Peyer's patch (tissue), 4 donors: ENCODE results near the gene CRABP2. TPM values are rescaled to one million over a fixed set of nuclear protein-coding genes. Genes with fewer than 3 reads are reported as not detected.

ENCODE experiments used
- DNase-seq, 3 donors: peaks; one replicate each; pipeline ENCODE4 v3.0.0-alpha.2; 2017 to 2019
- H3K27ac ChIP-seq, 4 donors: fragments of 200-600 bp; sonication (generic); one replicate each; pipeline ENCODE4 v1.5.1; 2016 to 2019
- H3K27me3 ChIP-seq, 2 donors: fragments of 200-600 bp; sonication (generic); one replicate each; pipeline ENCODE4 v1.5.1; 2019
- H3K36me3 ChIP-seq, 3 donors: fragments of 200-600 bp; sonication (generic); one replicate each; pipeline ENCODE4 v1.5.1; 2016 to 2019
- H3K4me1 ChIP-seq, 4 donors: fragments of 200-600 bp; sonication (generic); one replicate each; pipeline ENCODE4 v1.5.1; 2016 to 2019
- H3K4me3 ChIP-seq, 4 donors: fragments of 200-600 bp; sonication (generic); 1 replicate in 3 of 4; 2 replicates in 1 of 4; pipeline ENCODE4 v1.5.1; 2016 to 2019; ENCODE audit warnings: mild to moderate bottlenecking in 1 of 4
- H3K9me3 ChIP-seq, 4 donors: fragments of 200-600 bp; sonication (generic); one replicate each; pipeline ENCODE4 v1.5.1; 2016 to 2019; ENCODE audit warnings: mild to moderate bottlenecking in 1 of 4
- CTCF ChIP-seq, 6 experiments: fragments of 450-650 bp in 4 of 6; fragments of 200-600 bp in 2 of 6; sonication (generic) in 1 of 6; IDR thresholded peaks; one replicate each; pipeline ENCODE4 v1.5.1; 2017 to 2019; ENCODE audit warnings: antibody characterized with exemption in 6 of 6, mild to moderate bottlenecking in 3 of 6, moderate library complexity in 1 of 6
- POLR2A ChIP-seq, 2 donors: fragments of 450-650 bp; IDR thresholded peaks; one replicate each; pipeline ENCODE4 v1.5.1; 2017; ENCODE audit warnings: antibody characterized with exemption in 2 of 2, mild to moderate bottlenecking in 2 of 2, moderate library complexity in 2 of 2
- total RNA-seq, 4 donors: library from RNA; depleted of rRNA; stranded (reverse); fragments of >200 nt; gene quantifications; one replicate each; pipeline ENCODE4 v1.1.0, GENCODE V29; 2016

The CRABP2 gene
- total RNA-seq, 4 donors from 2014 or later, result 3.6 to 5.0 TPM; not detected in 2

DNA sequence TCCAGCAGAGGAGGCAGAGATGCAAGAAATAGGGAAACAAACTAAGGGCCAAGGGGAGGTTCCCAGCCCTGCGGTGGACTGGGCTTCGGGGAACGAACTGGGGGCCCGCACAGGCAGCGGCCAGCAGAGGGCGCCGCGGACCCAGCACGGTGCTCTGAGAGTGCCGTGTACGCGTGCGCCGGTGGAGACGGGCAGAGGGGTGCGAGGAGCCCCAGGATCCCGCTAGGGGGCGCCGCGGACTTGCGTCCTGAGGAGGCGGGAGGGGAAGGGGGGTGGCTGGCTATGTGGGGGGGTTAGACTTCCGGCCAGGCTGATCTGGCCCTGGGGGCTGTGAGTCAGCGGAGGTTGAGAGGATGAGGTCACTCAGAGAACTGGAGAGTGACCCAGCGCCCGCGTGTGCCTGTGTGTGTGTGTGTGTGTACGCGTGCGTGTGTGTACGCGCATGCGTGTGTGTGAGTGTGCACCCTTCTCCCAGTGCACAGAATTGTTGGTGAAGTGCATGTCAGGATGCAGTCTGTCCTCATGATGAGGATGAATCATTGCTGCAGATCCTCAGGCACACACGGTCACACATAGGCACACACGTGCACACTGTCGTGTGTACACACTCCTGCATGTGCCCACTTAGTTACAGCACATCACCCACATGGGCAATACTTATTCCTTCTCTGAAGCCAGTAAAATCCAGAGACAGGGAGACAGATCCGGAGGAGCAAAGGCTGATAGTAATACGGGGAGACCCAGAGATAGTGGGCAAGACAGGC lies 45.2 kb downstream of the CRABP2 start:
- DNase-seq, result peak; percentile 85 to 96 (median 96)
- TF ChIP-seq CTCF (IDR thresholded peaks at IDR 0.05) (peak; percentile 92 to 99 (median 99)), POLR2A (IDR thresholded peaks at IDR 0.05) (peak in 1 of 2 donors; percentile 16)
- peak overlapping the region; percentile 67 to 92 (median 82) for H3K27ac ChIP-seq
- H3K36me3 ChIP-seq, result no peaks in the 10 kb centered on the region
- H3K27me3 ChIP-seq, result no peaks in the 10 kb centered on the region
- H3K9me3 ChIP-seq, result no peaks in the 10 kb centered on the region
- H3K4me1 ChIP-seq, result peaks cover 26 to 84% (median 34%) of the 10 kb centered on the region in 4 donors
- H3K4me3 ChIP-seq, result peak overlapping the region; percentile 9 to 58 (median 38)

GRCh38 chr1:156659661-156659987 lies 45.8 kb downstream of the CRABP2 start:
- Histone ChIP-seq H3K27me3 (no peaks in the 10 kb centered on the region), H3K36me3 (no peaks in the 10 kb centered on the region), H3K4me1 (peaks cover 22 to 79% (median 31%) of the 10 kb centered on the region in 4 donors), H3K9me3 (no peaks in the 10 kb centered on the region), H3K27ac (peak overlapping the region; percentile 67 to 92 (median 82)), H3K4me3 (peak overlapping the region in 3 of 4 donors; percentile 9 to 58 (median 54))
- no peak for DNase-seq
- TF ChIP-seq POLR2A (IDR thresholded peaks at IDR 0.05) (no peak), CTCF (IDR thresholded peaks at IDR 0.05) (no peak)

DNA sequence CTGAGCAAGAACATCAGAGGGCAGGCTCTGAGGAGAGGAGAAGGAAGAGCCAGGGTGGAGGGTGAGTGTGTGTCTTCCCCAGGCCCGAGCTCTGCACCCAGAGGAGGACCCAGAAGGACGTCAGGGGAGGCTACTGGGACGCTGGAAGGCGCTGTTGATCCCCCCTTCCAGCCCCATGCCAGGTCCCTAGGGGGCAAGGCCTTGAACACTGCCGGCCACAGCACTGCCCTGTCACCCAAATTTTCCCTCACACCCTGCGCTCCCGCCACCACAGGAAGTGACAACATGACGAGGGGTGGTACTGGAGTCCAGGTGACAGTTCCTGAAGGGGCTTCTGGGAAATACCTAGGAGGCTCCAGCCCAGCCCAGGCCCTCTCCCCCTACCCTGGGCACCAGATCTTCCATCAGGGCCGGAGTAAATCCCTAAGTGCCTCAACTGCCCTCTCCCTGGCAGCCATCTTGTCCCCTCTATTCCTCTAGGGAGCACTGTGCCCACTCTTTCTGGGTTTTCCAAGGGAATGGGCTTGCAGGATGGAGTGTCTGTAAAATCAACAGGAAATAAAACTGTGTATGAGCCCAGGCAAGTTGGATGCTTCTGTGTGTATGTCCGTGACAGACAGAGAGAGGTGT lies 46.3 kb downstream of the CRABP2 start:
- H3K27ac ChIP-seq, result peak overlapping the region in 2 of 4 donors; percentile 85 to 92
- TF ChIP-seq POLR2A (IDR thresholded peaks at IDR 0.05) (no peak), CTCF (IDR thresholded peaks at IDR 0.05) (no peak)

GRCh38 chr1:156658496-156658895 lies 46.9 kb downstream of the CRABP2 start:
- TF ChIP-seq CTCF (IDR thresholded peaks at IDR 0.05) (no peak), POLR2A (IDR thresholded peaks at IDR 0.05) (no peak)
- H3K4me3 ChIP-seq, result no peak overlapping the region
- no peaks in the 10 kb centered on the region for H3K36me3 ChIP-seq
- H3K4me1 ChIP-seq, result peaks cover 18 to 69% (median 26%) of the 10 kb centered on the region in 4 donors
- no peak overlapping the region for H3K27ac ChIP-seq
- no peaks in the 10 kb centered on the region for H3K9me3 ChIP-seq
- DNase-seq, result no peak
- no peaks in the 10 kb centered on the region for H3K27me3 ChIP-seq

More for the DNA sequence above, 46.3 kb downstream of the CRABP2 start:
- H3K36me3 ChIP-seq, result no peaks in the 10 kb centered on the region
- no peaks in the 10 kb centered on the region for H3K9me3 ChIP-seq
- no peak for DNase-seq
- no peak overlapping the region for H3K4me3 ChIP-seq
- H3K4me1 ChIP-seq, result peaks cover 18 to 73% (median 26%) of the 10 kb centered on the region in 4 donors
- no peaks in the 10 kb centered on the region for H3K27me3 ChIP-seq

GRCh38 chr1:156657741-156658319 lies 47.6 kb downstream of the CRABP2 start:
- Histone ChIP-seq H3K9me3 (no peaks in the 10 kb centered on the region), H3K4me1 (peaks cover 14 to 62% (median 26%) of the 10 kb centered on the region in 4 donors), H3K36me3 (no peaks in the 10 kb centered on the region), H3K4me3 (peak overlapping the region in 2 of 4 donors; percentile 26 to 37), H3K27me3 (no peaks in the 10 kb centered on the region), H3K27ac (no peak overlapping the region)
- TF ChIP-seq CTCF (IDR thresholded peaks at IDR 0.05) (no peak), POLR2A (IDR thresholded peaks at IDR 0.05) (no peak)
- no peak for DNase-seq
